Uterus (tissue), 2 donors: Measurements from ENCODE around the gene SMIM5.

Experiments
- CTCF ChIP-seq, 4 experiments: fragments of 200-600 bp in 2 of 4; fragments of 450-650 bp in 2 of 4; sonication (generic) in 2 of 4; IDR thresholded peaks; one replicate each; pipeline ENCODE4 v1.5.1; 2016 to 2019; ENCODE audit warnings: antibody characterized with exemption in 4 of 4, mild to moderate bottlenecking in 2 of 4, moderate library complexity in 1 of 4
- POLR2A ChIP-seq, 2 donors: fragments of 450-650 bp; IDR thresholded peaks; one replicate each; pipeline ENCODE4 v1.6.1; 2016; ENCODE audit warnings: antibody characterized with exemption in 2 of 2, mild to moderate bottlenecking in 1 of 2, moderate library complexity in 1 of 2

GRCh38 chr17:75672011-75672410, 38.8 kb downstream of the SMIM5 start:
- TF ChIP-seq CTCF (IDR thresholded peaks at IDR 0.05) (no peak), POLR2A (IDR thresholded peaks at IDR 0.05) (no peak)
